Osteoblast (primary cell): ENCODE measurements around the gene THAP11. TPM values are rescaled to one million over a fixed set of nuclear protein-coding genes. Genes with fewer than 3 reads are reported as not detected.

Experiments
- DNase-seq: peaks from one replicate; pipeline ENCODE4 v3.0.0; 2011; ENCODE audit warnings: low spot score, mixed read lengths; ENCODE audit not compliant: insufficient read length; ENCODE audit errors: missing footprints
- H2AFZ ChIP-seq: 2 replicates; pipeline ENCODE4 v1.6.0; 2011; ENCODE audit warnings: mild to moderate bottlenecking, low read length
- H3K27ac ChIP-seq: 2 replicates; pipeline ENCODE4 v1.5.1; 2011; ENCODE audit warnings: mild to moderate bottlenecking, low read depth, low read length, moderate library complexity
- H3K27me3 ChIP-seq: 2 replicates; pipeline ENCODE4 v1.6.0; 2012; ENCODE audit warnings: mild to moderate bottlenecking, control low read depth, inconsistent platforms, low read length, moderate library complexity; ENCODE audit not compliant: insufficient read depth
- H3K36me3 ChIP-seq: 2 replicates; pipeline ENCODE4 v1.5.1; 2011; ENCODE audit warnings: mild to moderate bottlenecking, low read length, control low read depth, moderate library complexity; ENCODE audit not compliant: insufficient read depth
- H3K4me1 ChIP-seq: 2 replicates; pipeline ENCODE4 v1.5.1; 2011; ENCODE audit warnings: mild to moderate bottlenecking, low read length, control low read depth, moderate library complexity; ENCODE audit not compliant: insufficient read depth
- H3K4me2 ChIP-seq: 2 replicates; pipeline ENCODE4 v1.6.0; 2011; ENCODE audit warnings: mild to moderate bottlenecking, low read length; ENCODE audit not compliant: insufficient read depth
- H3K4me3 ChIP-seq: fragments of 200-600 bp; sonication (generic); 3 replicates; pipeline ENCODE4 v1.5.1; 2012; ENCODE audit warnings: mild to moderate bottlenecking, low read length, inconsistent platforms; ENCODE audit not compliant: insufficient read depth
- H3K79me2 ChIP-seq: 2 replicates; pipeline ENCODE4 v1.6.0; 2012; ENCODE audit warnings: mild to moderate bottlenecking, low read length, control low read depth, inconsistent platforms; ENCODE audit not compliant: insufficient read depth
- H3K9me3 ChIP-seq: 2 replicates; pipeline ENCODE4 v1.5.1; 2011; ENCODE audit warnings: low read depth, low read length, control low read depth
- H4K20me1 ChIP-seq: 2 replicates; pipeline ENCODE4 v1.6.0; 2012; ENCODE audit warnings: mild to moderate bottlenecking, low read length, control low read depth; ENCODE audit not compliant: insufficient read depth
- CTCF ChIP-seq: IDR thresholded peaks from 2 replicates; pipeline ENCODE4 v1.5.1; 2011; ENCODE audit warnings: mild to moderate bottlenecking, low read depth, low read length, moderate library complexity; ENCODE audit errors: extremely low read depth
- total RNA-seq: library from RNA; depleted of rRNA; stranded (reverse); fragments of >200 nt; gene quantifications from 2 replicates; pipeline ENCODE4 v1.2.3, GENCODE V29; 2012

Gene THAP11
- total RNA-seq, 1 donor: 25.7 TPM

GRCh38 chr16:67868290-67868689, 26.2 kb downstream of the THAP11 start:
- peak overlapping the region; percentile 30 for H3K27ac ChIP-seq
- H3K4me1 ChIP-seq: peaks cover 13% of the 10 kb centered on the region
- DNase-seq: peak; percentile 66
- peaks cover 66% of the 10 kb centered on the region for H3K36me3 ChIP-seq
- TF ChIP-seq CTCF: no peak
- no peaks in the 10 kb centered on the region for H3K9me3 ChIP-seq
- H2AFZ ChIP-seq: no peak overlapping the region
- H3K4me3 ChIP-seq: no peak overlapping the region
- peaks cover 57% of the 10 kb centered on the region for H3K79me2 ChIP-seq
- H3K27me3 ChIP-seq: no peaks in the 10 kb centered on the region
- H3K4me2 ChIP-seq: no peak overlapping the region
- H4K20me1 ChIP-seq: peaks cover 23% of the 10 kb centered on the region

GRCh38 chr16:67869653-67870052, 27.5 kb downstream of the THAP11 start:
- Histone ChIP-seq H3K36me3 (peaks cover 66% of the 10 kb centered on the region), H3K4me3 (no peak overlapping the region), H3K79me2 (peaks cover 57% of the 10 kb centered on the region), H3K27me3 (no peaks in the 10 kb centered on the region), H3K9me3 (no peaks in the 10 kb centered on the region), H2AFZ (no peak overlapping the region), H4K20me1 (peaks cover 25% of the 10 kb centered on the region), H3K4me2 (no peak overlapping the region), H3K27ac (no peak overlapping the region), H3K4me1 (peaks cover 16% of the 10 kb centered on the region)
- no peak for TF ChIP-seq CTCF
- peak; percentile 37 for DNase-seq

GRCh38 chr16:67871256-67871655, 29.1 kb downstream of the THAP11 start:
- no peak for TF ChIP-seq CTCF
- peaks cover 33% of the 10 kb centered on the region for H4K20me1 ChIP-seq
- H3K4me3 ChIP-seq: no peak overlapping the region
- H3K4me2 ChIP-seq: no peak overlapping the region
- peak; percentile 73 for DNase-seq
- H3K4me1 ChIP-seq: peaks cover 19% of the 10 kb centered on the region
- H3K9me3 ChIP-seq: no peaks in the 10 kb centered on the region
- H3K36me3 ChIP-seq: peaks cover 58% of the 10 kb centered on the region
- H3K27me3 ChIP-seq: no peaks in the 10 kb centered on the region
- peaks cover 58% of the 10 kb centered on the region for H3K79me2 ChIP-seq
- H3K27ac ChIP-seq: no peak overlapping the region
- no peak overlapping the region for H2AFZ ChIP-seq

- Histone ChIP-seq H3K4me3 (peak overlapping the region; percentile 96), H4K20me1 (peaks cover 42% of the 10 kb centered on the region), H3K36me3 (peaks cover 59% of the 10 kb centered on the region), H3K9me3 (no peaks in the 10 kb centered on the region), H3K79me2 (peaks cover 58% of the 10 kb centered on the region), H3K27me3 (no peaks in the 10 kb centered on the region), H3K4me2 (peak overlapping the region; percentile 94), H3K4me1 (peaks cover 19% of the 10 kb centered on the region), H2AFZ (peak overlapping the region; percentile 82), H3K27ac (peak overlapping the region; percentile 86)
- peak; percentile 78 for DNase-seq
- TF ChIP-seq CTCF: no peak
Observed at GRCh38 chr16:67872131-67872630, 30.1 kb downstream of the THAP11 start.
